Measurements from ENCODE around the gene TMEM222.

DNA sequence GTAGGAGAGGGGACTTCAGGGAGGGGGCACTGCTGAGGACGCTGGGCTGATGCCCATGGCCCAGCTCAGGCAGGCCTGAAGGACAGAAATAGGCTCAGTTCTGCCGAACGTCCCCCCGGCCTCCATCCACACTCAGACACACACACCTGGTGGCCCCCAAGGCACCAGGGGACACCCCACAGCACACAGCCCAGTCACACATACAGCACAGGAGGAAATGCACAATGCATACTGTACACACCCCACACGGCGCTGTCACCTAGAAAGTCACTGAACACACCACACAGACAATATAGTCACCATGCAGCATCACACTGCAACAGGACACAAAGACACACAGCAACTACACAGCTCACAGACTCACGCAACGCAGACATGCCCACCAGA lies 20.4 kb downstream of the TMEM222 start:
- no peak for TF ChIP-seq POLR2A (IDR thresholded peaks at IDR 0.05; ENCODE audit: extremely low read depth, insufficient read length)
- TF ChIP-seq, protein P1, sequence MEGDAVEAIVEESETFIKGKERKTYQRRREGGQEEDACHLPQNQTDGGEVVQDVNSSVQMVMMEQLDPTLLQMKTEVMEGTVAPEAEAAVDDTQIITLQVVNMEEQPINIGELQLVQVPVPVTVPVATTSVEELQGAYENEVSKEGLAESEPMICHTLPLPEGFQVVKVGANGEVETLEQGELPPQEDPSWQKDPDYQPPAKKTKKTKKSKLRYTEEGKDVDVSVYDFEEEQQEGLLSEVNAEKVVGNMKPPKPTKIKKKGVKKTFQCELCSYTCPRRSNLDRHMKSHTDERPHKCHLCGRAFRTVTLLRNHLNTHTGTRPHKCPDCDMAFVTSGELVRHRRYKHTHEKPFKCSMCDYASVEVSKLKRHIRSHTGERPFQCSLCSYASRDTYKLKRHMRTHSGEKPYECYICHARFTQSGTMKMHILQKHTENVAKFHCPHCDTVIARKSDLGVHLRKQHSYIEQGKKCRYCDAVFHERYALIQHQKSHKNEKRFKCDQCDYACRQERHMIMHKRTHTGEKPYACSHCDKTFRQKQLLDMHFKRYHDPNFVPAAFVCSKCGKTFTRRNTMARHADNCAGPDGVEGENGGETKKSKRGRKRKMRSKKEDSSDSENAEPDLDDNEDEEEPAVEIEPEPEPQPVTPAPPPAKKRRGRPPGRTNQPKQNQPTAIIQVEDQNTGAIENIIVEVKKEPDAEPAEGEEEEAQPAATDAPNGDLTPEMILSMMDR (IDR thresholded peaks at IDR 0.05; ENCODE audit: low read depth, low read length): no peak
- TF ChIP-seq, protein P2, sequence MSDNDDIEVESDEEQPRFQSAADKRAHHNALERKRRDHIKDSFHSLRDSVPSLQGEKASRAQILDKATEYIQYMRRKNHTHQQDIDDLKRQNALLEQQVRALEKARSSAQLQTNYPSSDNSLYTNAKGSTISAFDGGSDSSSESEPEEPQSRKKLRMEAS (IDR thresholded peaks at IDR 0.05; ENCODE audit: low read depth, low read length): no peak
- 0 out of 2 replicates have a peak, but pooled peaks have one; percentile 10 for TF ChIP-seq MYC (IDR thresholded peaks at IDR 0.05; ENCODE audit: low read depth, low read length)
